Measurements from ENCODE around the gene DCP2.

DNA sequence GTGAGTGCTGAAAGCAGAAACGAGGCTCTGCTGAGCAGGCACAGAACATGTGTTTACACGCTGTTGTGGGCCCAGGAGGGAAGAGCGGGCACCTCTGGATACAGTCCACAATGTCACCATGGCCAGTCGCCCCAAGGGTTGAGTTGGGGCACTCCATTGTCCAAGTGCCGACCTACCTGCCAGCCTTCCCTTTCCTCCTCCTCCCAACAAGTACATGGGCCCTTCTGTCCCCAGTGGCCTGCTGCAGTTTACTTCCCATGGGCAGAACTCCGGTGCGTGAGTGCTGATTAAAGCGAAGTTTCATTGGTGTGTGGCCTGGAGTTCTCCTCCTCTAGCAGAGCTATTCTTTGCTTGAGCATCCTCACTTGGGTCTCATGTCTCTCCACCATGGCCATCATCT is 50.4 kb downstream of the DCP2 start:
- TF ChIP-seq ZFP3 (tag by site-specific recombination; IDR thresholded peaks at IDR 0.05; ENCODE audit: low read depth) = no peak
- TF ChIP-seq, protein P1, sequence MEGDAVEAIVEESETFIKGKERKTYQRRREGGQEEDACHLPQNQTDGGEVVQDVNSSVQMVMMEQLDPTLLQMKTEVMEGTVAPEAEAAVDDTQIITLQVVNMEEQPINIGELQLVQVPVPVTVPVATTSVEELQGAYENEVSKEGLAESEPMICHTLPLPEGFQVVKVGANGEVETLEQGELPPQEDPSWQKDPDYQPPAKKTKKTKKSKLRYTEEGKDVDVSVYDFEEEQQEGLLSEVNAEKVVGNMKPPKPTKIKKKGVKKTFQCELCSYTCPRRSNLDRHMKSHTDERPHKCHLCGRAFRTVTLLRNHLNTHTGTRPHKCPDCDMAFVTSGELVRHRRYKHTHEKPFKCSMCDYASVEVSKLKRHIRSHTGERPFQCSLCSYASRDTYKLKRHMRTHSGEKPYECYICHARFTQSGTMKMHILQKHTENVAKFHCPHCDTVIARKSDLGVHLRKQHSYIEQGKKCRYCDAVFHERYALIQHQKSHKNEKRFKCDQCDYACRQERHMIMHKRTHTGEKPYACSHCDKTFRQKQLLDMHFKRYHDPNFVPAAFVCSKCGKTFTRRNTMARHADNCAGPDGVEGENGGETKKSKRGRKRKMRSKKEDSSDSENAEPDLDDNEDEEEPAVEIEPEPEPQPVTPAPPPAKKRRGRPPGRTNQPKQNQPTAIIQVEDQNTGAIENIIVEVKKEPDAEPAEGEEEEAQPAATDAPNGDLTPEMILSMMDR (tag by site-specific recombination; IDR thresholded peaks at IDR 0.05) = no peak
- TF ChIP-seq ZNF146 (tag by site-specific recombination; IDR thresholded peaks at IDR 0.05) = no peak
- TF ChIP-seq MYNN (tag by site-specific recombination; IDR thresholded peaks at IDR 0.05; ENCODE audit: borderline replicate concordance) = no peak
- TF ChIP-seq ZNF324 (tag by site-specific recombination; IDR thresholded peaks at IDR 0.05) = no peak
- no peak for TF ChIP-seq TCF7L2 (IDR thresholded peaks at IDR 0.05; ENCODE audit: borderline replicate concordance, low read depth, low read length)
- no peak for TF ChIP-seq REPIN1 (tag by site-specific recombination; IDR thresholded peaks at IDR 0.05; ENCODE audit: low read depth)
- TF ChIP-seq KLF8 (tag by site-specific recombination; IDR thresholded peaks at IDR 0.05) = no peak
- no peak for TF ChIP-seq ZBTB21 (tag by site-specific recombination; IDR thresholded peaks at IDR 0.05)
- TF ChIP-seq, protein P2, sequence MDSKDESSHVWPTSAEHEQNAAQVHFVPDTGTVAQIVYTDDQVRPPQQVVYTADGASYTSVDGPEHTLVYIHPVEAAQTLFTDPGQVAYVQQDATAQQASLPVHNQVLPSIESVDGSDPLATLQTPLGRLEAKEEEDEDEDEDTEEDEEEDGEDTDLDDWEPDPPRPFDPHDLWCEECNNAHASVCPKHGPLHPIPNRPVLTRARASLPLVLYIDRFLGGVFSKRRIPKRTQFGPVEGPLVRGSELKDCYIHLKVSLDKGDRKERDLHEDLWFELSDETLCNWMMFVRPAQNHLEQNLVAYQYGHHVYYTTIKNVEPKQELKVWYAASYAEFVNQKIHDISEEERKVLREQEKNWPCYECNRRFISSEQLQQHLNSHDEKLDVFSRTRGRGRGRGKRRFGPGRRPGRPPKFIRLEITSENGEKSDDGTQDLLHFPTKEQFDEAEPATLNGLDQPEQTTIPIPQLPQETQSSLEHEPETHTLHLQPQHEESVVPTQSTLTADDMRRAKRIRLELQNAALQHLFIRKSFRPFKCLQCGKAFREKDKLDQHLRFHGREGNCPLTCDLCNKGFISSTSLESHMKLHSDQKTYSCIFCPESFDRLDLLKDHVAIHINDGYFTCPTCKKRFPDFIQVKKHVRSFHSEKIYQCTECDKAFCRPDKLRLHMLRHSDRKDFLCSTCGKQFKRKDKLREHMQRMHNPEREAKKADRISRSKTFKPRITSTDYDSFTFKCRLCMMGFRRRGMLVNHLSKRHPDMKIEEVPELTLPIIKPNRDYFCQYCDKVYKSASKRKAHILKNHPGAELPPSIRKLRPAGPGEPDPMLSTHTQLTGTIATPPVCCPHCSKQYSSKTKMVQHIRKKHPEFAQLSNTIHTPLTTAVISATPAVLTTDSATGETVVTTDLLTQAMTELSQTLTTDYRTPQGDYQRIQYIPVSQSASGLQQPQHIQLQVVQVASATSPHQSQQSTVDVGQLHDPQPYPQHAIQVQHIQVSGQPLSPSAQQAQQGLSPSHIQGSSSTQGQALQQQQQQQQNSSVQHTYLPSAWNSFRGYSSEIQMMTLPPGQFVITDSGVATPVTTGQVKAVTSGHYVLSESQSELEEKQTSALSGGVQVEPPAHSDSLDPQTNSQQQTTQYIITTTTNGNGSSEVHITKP (tag by site-specific recombination; IDR thresholded peaks at IDR 0.05) = no peak

All from HEK293 (cell line).